ENCODE data around the gene TP53I3. TPM values are rescaled to one million over a fixed set of nuclear protein-coding genes. Genes with fewer than 3 reads are reported as not detected.

Gene TP53I3
- total RNA-seq, 1 experiment from 2014 or later, result 19.6 TPM

DNA sequence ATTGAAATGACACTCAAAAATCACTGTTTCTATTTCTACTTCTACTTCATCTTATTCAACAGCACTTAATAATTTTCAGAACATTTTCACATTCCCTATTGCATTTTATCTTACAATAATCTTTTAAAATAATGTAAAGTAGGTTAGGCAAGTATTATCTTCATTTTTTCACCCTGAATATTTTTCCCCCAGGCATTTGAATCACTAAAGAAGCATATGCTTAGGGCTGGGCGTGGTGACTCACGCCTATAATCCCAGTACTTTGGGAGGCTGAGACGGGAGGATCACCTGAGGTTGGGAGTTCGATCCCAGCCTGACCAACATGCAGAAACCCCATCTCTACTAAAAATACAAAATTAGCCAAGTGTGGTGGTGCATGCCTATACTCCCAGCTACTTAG is 44.1 kb downstream of the TP53I3 start:
- Histone ChIP-seq H3K4me1 (replicated peaks) (no peaks in the 10 kb centered on the region), H3K9me3 (replicated peaks) (no peaks in the 10 kb centered on the region), H3K27me3 (replicated peaks) (no peaks in the 10 kb centered on the region), H3K27ac (no peak overlapping the region), H3K4me3 (no peak overlapping the region), H3K36me3 (peaks cover 34% of the 10 kb centered on the region)
- DNase-seq (ENCODE audit: low read depth in 1 of 2, low spot score in 2 of 2), result no peak

GRCh38 chr2:24038786-24039499 is 45.7 kb downstream of the TP53I3 start:
- Histone ChIP-seq H3K27me3 (replicated peaks) (no peaks in the 10 kb centered on the region), H3K9me3 (replicated peaks) (no peaks in the 10 kb centered on the region), H3K4me1 (replicated peaks) (no peaks in the 10 kb centered on the region), H3K36me3 (peaks cover 34% of the 10 kb centered on the region), H3K4me3 (no peak overlapping the region), H3K27ac (no peak overlapping the region)
- no peak for DNase-seq (ENCODE audit: low read depth in 1 of 2, low spot score in 2 of 2)

Other genes starting within 250 kb of the TP53I3 start
- 6.7 and 13.5 TPM in 2 replicates for gene ATAD2B, start 157.7 kb downstream of the TP53I3 start, total RNA-seq (2014; rRNA removed; shearing (Covaris generic))
- 21.0 and 34.3 TPM in 2 replicates for gene UBXN2A, start 144.4 kb downstream of the TP53I3 start, total RNA-seq (2014; rRNA removed; shearing (Covaris generic))
- gene MFSD2B, start 74.7 kb downstream of the TP53I3 start, total RNA-seq (2014; rRNA removed; shearing (Covaris generic)), result not detected in 2 replicates
- 18.0 and 18.5 TPM in 2 replicates for gene WDCP, start 37.4 kb downstream of the TP53I3 start, total RNA-seq (2014; rRNA removed; shearing (Covaris generic))
- gene FKBP1B, start 35.1 kb downstream of the TP53I3 start, total RNA-seq (2014; rRNA removed; shearing (Covaris generic)), result 15.1 and 18.2 TPM in 2 replicates
- gene SF3B6, start 8.5 kb downstream of the TP53I3 start, total RNA-seq (2014; rRNA removed; shearing (Covaris generic)), result 274 and 353 TPM in 2 replicates
- 0.29 and 0.69 TPM in 2 replicates for gene PFN4, start 38.5 kb upstream of the TP53I3 start, total RNA-seq (2014; rRNA removed; shearing (Covaris generic))
- 4.4 and 5.1 TPM in 2 replicates for gene FAM228B, start 38.6 kb upstream of the TP53I3 start, total RNA-seq (2014; rRNA removed; shearing (Covaris generic))
- gene FAM228A, start 90.2 kb upstream of the TP53I3 start, total RNA-seq (2014; rRNA removed; shearing (Covaris generic)), result not detected in 2 replicates

All from SJSA1 (cell line).